HG02678 (cell line): ENCODE results near the gene SMIM28.
"Not testable (repeated sequence)": the region's sequence is repeated elsewhere in the genome, so short reads cannot be mapped to it uniquely, and the experiment has no call there.

ENCODE experiments used
- ATAC-seq: cut with Tn5 transposase; IDR thresholded peaks from one replicate; pipeline ENCODE4 v1.9.1; 2021; ENCODE audit warnings: mild to moderate bottlenecking, moderate library complexity; ENCODE audit not compliant: unreplicated experiment

Gene SMIM28

DNA sequence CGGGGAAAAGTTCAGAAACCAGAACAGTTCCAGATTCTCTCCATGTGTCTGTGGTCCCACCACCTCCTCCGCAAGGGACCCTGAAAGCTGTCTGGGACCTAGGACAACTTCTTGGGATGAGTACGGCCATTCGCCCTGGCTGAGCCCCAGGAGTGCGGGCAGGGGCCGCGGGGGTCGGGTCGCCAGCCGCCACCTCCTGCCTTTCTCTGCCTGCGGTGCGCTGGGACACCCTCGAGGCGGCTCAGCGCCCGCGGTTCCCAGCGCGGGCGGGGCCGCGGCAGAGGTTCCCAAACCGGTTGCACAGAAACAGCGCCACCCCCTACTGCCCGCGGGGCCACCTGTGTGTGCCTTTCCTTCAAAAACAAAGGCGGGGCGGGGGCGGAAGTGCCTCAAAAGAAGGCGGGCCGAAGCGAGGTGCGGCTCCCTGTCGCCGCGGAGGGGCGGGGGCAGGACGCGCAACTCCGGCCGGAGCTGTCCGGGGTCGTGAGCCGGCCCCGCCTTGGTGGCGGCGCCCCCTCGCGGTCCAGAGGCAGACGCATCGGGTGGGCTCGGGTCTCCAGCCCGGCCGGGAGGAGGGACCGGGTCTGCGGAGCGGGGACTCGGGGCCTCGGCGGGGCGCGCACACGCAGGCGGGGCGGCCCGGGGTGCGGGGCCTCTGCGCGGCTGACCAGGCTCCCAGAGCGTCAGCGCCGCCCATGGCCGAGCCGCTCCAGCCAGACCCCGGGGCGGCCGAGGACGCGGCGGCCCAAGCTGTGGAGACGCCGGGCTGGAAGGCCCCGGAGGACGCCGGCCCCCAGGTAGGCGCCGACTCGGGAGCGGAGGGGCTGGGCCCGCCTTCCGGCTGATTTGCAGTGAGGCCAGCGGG lies 26.3 kb downstream of the SMIM28 start, which contains the start of gene HEBP2:
TSS of gene HEBP2 (plus strand) at position 423 of the 865 bp plus-strand sequence. CDS start at position 696, 273 bp downstream.
- peak; percentile 93 for ATAC-seq

DNA sequence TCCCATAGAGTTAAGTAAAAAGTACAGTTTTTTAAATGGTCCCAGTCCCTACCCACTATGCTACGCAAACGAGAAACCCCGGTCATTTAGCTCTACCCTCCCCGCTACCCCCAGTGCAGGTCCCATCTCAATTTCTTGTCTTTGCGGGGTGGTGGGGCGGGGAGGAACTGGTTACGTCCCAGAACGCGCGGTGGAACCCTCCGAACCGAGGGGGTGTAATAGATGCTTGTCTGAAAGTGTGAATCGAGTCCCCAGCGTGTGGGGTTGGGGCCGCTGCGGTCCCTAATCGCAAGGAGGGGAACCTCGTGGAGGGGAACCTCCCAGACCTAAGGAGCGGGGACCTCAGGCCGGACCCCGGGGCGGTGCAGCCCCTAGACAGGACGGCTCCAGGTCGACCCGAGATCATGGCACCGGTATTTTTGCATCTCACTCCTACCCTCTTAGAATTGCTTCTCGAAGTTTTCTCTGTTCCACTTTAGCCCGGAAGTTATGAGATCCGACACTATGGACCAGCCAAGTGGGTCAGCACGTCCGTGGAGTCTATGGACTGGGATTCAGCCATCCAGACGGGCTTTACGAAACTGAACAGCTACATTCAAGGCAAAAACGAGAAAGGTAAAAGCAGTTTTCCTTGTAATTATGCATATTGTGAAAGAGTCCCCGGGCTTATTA lies 27.1 kb downstream of the SMIM28 start:
- no peak for ATAC-seq

DNA sequence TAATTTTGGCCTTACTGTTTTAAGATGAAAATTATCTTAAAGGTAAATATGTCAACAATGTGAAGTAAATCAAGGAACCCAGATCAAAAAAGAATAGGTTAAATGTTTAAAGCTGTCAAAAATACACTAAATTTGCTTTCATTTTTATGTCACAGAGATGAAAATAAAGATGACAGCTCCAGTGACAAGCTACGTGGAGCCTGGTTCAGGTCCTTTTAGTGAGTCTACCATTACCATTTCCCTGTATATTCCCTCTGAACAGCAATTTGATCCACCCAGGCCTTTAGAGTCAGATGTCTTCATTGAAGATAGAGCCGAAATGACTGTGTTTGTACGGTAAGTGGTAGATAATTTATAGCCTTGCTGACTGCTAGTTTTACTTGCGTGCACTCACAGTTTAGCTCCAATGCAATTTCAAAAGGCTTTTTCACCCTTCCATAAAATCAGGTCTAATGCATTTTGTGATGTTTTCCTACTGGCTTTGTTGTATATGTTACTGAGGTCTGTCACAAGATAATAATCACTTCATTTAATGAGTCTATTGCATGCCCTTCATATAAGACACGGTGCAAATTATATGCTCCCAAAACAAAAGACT lies 28.2 kb downstream of the SMIM28 start:
- ATAC-seq = no peak

DNA sequence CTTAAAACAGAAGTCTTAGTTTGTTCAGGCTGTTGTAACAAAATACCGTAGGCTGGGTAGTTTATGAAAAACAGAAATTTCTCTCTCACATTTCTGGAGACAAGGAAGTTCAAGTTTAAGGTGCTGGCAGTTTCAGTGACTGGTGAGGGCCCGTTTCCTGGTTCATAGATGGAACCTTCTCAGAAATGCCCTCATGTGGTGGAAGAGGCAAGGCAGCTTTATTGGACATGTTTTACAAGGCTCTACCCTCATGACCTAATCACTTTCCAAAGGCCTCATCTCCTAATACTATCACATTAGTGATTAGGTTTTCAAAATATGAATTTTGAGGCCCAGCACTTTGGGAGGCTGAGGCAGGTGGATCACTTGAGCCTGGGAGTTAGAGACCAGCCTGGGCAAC lies 28.7 kb downstream of the SMIM28 start:
- no peak for ATAC-seq

DNA sequence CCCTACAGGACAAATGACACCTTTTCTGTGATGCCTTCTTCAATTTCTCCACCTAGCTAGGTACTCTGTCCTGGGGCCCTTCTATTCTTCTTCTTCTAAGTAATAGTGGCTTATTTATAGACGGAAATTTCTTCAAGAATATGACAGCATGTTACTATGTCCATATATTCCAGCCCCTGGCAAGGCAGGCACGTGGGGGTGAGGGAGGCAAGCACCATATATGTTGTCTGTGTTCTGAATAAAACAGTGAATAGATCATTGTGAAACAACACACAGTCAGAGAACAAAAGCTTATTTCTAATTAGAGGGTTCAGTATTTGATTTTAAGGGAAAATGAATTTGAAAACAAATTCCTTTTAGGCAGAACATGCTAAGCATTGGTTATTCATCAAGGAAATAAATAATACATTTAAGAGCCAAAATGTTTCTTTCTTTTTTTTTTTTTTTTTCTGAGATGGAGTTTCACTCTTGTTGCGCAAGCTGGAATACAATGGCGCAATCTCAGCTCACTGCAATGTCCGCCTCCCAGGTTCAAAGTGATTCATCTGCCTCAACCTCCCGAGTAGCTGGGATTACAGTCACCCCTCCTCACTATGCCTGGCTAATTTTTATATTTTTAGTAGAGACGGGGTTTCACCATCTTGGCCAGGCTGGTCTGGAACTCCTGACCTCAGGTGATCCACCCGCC lies 32.5 kb downstream of the SMIM28 start:
- ATAC-seq = no peak

DNA sequence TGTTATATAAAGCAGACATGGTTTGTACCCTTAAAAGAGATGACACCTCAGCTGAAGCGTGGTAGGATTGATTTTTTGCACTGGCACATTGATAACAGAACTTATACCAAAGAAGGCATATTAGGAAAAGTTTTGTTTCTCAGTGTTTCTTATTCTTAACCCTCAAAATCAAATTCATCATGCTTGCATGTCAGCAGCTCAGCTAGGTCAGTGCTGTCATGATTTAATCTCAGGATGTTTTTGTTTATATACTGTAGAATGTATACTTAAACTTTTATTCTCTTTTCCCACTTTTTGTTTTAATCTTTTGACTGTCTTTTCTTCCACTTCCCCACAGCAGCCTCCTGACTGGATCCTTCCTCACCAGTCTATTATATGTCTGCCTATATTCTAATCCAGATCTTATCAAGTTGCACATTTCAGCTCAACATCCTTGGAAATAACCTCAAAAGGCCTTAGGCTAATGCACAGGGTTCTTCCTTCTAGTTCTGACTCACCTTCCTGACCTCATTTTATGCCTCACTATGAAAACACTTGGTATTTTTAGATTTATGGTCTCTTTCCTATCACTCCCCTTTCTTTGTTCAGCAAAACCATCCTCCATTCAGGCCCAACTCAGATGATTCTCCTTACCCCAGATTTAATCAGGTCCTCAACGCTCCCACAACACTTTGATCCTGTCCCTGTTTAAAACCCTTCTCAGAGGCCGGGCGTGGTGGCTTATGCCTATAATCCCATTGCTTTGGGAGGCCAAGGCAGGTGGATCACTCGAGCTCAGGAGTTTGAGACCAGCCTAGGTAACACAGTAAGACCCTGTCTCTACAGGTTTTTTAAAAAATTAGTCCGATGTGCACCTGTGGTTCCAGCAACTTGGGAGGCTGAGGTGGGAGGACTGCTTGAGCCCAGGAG lies 33.5 kb downstream of the SMIM28 start:
- ATAC-seq = peak; percentile 62

DNA sequence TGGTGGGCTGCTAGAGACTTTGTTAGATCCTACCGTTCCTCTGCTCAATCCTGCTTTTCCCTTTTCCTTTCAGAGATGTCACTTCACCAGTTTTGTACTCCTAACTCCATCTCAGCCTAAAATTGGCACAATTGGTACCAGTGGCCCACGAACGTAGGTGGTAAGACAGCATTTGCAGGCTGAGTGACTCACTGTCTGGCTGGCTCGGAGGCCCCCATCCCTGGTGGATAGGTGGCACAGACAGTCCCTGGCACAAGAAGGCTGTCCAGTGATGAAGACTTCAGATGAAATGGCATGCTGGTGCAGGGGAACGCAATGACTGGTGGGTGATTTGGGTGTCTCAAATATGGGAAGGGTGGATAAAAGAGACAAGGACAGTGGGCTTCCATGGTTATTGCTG lies 37.4 kb downstream of the SMIM28 start:
- no peak for ATAC-seq

DNA sequence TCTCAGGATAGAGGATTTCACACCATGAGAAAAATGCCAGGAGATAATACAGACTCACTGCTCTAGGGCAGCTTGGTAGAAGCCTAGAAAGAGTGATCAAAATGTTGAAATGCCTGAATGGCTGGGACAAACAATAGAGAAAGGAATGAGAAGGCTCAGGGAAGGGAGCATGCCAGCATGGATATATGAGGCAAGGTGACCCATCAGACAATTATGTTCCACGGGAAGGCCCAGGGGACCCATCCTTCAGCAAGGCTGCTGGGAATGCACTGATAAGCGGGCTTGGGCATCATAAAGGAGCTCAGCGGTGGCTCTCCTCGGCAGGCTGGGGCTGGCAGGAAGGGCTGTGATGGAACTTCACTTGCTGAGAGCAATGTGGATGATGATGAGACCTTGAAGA lies 38.5 kb downstream of the SMIM28 start:
- no peak for ATAC-seq

DNA sequence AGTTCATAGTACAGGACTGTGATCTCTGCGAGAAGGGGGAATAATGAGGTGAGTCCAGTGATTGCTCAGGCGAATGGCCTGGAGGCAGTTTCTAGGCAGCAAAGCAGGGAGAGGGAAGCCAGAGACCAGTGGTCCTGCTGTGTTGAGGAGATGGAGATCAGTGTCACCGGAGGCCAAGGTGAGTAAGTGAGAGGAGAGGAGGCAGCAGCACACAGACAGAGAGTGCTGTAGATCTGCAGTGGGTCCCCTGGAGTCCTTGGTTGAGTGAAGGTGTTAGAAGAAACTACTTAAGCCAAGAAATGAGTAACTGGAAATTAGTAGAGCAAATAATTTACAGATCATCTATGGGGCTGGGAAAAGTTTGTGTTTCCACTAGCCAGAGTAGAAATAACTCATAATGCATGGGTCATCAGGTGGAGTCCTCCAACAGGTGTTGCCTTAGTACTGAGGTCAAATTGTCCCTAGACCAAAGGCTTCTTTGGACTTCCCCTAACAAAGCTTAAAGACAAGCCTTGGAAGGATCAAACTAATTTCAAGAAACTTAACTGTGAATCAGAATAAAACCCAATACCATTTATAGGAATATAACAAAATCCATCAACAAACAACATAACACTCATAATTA lies 39.9 kb downstream of the SMIM28 start:
- no peak for ATAC-seq

DNA sequence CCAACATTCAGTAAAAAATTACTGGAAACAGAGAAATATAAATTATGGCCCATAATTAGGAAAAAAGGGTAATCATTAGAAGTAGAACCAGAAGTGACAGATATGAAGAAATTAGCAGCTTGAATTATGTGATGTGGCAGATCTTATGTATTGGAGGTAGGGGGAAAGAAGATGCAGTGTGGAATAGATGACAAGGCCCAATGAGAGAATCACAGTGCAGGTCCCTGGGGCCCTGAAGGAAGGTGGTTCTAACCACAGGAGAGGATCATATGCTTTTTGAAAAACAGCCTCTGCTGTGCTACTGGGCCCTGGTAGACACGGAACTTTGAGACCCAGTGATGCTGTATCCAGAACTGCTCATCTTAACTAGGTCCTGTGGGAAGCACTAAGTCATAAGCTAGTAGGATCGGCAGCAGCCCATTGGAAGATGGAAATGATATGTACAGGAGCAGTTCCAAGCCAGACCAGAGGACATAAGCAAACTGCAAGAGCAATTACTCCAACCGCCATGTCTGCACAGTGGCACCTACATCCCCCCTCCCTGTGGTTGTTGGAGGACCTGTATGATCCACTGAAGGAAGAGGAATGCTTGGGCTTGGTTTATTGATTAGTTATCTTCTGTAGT lies 40.5 kb downstream of the SMIM28 start:
- no peak for ATAC-seq

DNA sequence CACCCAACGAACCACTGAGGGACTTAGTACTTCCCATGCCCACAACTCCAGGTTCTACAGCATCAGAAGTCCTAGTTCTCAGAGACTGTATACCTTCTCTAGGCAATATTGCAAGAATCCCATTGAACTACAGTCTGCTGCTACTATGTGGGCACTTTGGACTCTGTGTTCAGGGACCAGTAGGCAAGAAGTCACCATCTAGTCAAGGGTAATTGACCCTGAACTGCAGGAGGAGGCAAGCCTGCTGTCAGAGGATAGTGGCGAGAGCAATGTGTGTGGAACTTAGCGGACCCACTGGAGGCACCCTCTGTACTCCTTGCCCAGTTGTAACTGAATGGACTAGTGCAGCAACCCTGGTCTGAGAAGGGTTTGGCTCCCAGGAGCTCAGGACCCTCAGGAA lies 42.1 kb downstream of the SMIM28 start:
- ATAC-seq = no peak

DNA sequence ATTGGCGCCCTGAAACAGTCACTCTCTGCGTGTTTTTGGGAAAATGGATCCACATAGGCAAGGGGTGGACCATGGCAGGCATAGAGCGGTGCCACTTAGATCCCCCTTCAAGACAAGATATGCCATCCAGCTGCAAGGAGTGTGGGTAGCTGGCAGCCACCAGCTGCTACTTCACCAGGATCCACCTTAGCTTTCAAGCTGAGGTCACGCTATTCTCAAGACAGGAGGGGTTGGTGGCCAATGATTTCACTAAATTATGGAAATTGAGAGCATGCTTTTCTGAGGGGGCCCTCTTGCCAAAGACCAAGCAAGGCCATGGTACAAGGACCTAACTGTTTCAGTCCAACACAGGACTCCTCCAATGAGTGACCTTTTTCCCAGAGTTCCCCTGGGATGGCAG lies 42.7 kb downstream of the SMIM28 start:
- no peak for ATAC-seq

DNA sequence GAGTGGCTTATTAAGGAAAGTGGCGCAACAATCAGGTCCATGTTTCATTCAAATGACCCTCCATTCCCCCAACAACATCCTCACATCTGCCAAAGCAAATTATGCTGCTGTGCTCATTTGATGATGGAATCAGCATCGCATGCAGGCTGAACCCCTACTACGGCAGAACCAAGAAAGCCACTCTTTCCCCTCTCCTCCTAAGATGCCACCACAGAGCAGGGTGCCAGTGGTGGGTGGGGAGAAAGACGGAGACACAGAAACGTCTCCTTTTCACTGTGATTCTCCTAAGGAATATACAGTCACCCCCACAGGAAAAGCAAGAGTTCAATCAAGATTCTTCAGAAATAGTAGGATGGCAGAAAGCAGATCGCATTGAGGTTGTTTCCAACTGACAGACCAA lies 43.4 kb downstream of the SMIM28 start:
- ATAC-seq = no peak

DNA sequence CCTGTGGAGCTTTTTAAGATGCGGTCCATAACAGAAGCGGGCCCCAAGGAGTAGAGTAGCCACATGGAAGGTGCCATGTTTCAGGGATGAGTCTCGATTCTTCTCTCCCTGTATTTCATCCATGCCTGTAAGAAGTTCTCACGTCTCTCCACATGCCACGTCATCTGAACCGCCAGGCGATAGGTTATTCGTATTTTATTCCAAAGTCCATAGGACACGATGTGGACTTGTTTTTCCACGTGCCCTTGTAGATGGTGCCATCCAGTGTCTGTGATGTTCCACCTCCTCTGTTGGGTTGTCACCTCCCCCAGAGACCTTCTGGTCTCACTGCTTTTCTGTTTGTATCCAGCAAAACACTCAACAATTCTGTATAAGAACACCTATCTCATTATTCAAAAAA lies 43.9 kb downstream of the SMIM28 start:
- no peak for ATAC-seq

DNA sequence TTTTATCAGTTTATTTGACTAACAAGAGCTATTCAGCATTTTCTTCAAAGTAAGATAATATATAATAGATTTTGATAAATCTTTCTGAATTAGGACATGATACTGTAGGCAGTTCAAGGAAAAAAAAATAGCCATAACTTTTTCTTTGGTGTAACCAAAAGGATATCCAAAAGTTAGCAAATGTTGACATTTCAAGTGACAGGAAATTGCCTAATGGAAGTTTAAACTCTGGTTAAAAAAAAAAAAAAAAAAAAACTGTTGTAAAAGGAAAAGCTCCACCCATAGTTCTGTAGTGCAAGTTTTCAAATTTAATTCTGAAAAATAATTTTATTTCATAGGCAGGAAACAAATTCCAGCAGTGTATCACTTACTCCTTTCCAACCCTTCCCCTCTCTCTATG lies 45.2 kb downstream of the SMIM28 start:
- ATAC-seq = no peak

DNA sequence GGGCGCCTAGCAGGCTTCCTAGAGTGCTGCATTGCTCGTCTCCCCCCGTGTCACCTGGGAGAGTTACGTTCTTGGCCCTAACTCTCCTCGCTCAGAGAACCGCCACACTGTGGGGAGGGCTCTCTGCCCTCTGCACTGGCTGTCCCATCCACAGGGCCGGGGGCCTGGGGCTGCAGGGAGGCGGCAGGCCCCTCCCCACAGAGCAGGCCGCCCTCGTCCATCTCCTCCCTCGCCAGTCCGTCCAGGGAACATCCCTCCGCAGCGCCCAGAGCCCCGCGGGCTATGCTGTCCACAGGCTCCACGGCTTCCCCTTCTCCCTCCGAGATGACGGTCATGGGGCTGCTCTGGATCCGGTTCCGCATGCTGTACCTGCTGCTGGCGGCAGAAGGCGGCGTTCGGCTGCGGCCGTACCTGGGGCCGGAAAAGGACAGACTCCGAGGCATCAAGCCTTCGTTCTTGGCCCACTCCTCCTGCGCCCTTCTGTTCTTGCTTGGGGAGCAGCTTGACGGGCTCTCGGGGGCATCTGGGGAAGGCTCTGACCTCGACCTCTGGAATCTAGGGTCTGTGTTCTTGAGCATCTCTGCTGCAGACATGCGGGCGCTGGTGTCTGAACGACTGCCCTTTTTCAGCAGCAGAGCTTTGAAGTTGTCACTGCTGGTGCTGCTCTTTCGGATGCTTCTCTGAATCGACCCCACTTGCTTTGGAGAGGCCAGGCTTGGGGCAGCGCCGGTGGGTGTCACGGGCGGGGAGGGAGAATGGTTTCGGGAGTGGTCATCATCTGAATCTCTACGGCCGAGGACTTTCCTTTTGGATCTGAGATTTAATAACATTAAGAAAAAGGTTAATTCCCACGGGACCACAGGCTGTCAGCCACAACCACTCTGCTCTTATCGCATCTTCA lies 46.5 kb downstream of the SMIM28 start:
- ATAC-seq = no peak

DNA sequence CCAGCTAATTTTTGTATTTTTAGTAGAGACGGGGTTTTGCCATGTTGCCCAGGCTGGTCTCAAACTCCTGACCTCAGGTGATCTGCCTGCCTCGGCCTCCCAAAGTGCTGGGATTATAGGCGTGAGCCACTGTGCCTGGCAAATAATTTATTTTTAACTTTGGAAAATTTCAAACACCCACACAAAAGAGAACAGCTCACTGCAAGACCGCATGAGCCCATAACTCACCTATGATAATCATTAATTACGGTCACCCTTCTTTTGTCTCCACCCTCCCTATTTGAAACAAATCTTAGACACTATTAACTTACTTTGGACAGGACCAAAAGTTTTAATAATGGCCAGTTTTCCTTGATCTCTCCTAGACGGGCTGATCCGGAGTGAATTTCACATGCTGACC lies 47.6 kb downstream of the SMIM28 start:
- not testable (repeated sequence) for ATAC-seq

DNA sequence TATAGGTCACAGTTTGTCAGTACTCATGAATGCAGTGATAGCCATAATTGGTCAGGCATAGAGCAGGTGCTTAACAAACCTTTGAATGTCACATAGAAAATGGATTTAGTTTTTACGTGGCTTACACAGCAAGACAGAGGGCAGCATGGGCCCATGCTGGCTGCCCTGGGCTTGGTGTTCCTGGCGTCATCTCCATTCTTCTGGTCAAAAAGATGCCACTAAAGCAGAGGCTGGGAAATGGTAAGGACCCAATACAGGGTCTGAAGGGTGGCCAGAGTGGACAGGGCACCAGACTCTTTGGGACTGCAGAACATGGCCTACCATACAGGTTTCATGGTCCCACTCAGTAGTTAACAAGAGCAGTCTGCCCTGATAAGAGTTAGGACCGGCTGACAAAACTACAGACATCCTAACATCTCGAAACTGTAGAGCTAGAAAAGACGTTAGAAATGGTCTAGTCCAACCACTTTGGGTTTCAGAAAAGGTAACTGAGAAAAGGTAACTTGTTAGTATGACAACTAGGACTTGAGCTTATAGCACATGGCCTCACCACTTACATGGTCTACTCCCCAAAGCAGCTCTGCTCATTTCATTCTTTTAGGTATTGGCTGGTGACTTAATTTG lies 48.9 kb downstream of the SMIM28 start:
- ATAC-seq = no peak
